Prostate gland (tissue), 2 donors: Measurements from ENCODE around the gene TARDBP. TPM values are rescaled to one million over a fixed set of nuclear protein-coding genes. Genes with fewer than 3 reads are reported as not detected.

ENCODE experiments used
- DNase-seq: peaks from one replicate; pipeline ENCODE4 v3.0.0-alpha.2; 2019; ENCODE audit warnings: low spot score
- H3K27ac ChIP-seq, 2 donors: fragments of 200-600 bp; sonication (generic); 2 replicates each; pipeline ENCODE4 v1.5.1; 2017 to 2019
- H3K27me3 ChIP-seq: fragments of 200-600 bp; sonication (generic); replicated peaks from 2 replicates; pipeline ENCODE4 v1.5.1; 2019; ENCODE audit not compliant: insufficient read depth
- H3K36me3 ChIP-seq, 2 donors: fragments of 200-600 bp; sonication (generic); 1 replicate in 1 of 2; 2 replicates in 1 of 2; pipeline versions ENCODE4 v1.5.1 to v1.8.1; 2017 to 2019
- H3K4me1 ChIP-seq: fragments of 200-600 bp; sonication (generic); replicated peaks from 2 replicates; pipeline ENCODE4 v1.5.1; 2019
- H3K4me3 ChIP-seq, 2 donors: fragments of 200-600 bp; sonication (generic); 2 replicates each; pipeline ENCODE4 v1.5.1; 2017 to 2019
- H3K9me3 ChIP-seq: fragments of 200-600 bp; sonication (generic); 2 replicates; pipeline ENCODE4 v1.5.1; 2017
- CTCF ChIP-seq, 4 experiments: fragments of 200-600 bp in 2 of 4; fragments of 450-650 bp in 2 of 4; sonication (generic) in 2 of 4; IDR thresholded peaks; 1 replicate in 3 of 4; 2 replicates in 1 of 4; pipeline ENCODE4 v1.5.1; 2016 to 2019; ENCODE audit warnings: antibody characterized with exemption in 4 of 4, mild to moderate bottlenecking in 2 of 4, moderate library complexity in 2 of 4
- POLR2A ChIP-seq: fragments of 450-650 bp; IDR thresholded peaks from one replicate; pipeline ENCODE4 v1.6.1; 2016; ENCODE audit warnings: antibody characterized with exemption, mild to moderate bottlenecking
- POLR2AphosphoS5 ChIP-seq: sonication (generic); formaldehyde crosslinking; IDR thresholded peaks from one replicate; pipeline ENCODE4 v1.6.1; 2017; ENCODE audit warnings: antibody characterized with exemption
- WGBS: methylation state at CpG from one replicate; pipeline ENCODE4 v1.1.5; 2018; 5-methylcytosine and 5-hydroxymethylcytosine counted together
- intact Hi-C: fragments of 100-400 bp; cut with DNase I; formaldehyde crosslinking; loops from one replicate; pipeline ENCODE4 v1.14.2; 2022
- total RNA-seq, 2 donors: library from RNA; depleted of rRNA; stranded (reverse); fragments of >200 nt; gene quantifications; one replicate each; pipeline ENCODE4 v1.1.0, GENCODE V29; 2016

The TARDBP gene
- total RNA-seq, 2 donors from 2014 or later, result 93.7 to 151 TPM

DNA sequence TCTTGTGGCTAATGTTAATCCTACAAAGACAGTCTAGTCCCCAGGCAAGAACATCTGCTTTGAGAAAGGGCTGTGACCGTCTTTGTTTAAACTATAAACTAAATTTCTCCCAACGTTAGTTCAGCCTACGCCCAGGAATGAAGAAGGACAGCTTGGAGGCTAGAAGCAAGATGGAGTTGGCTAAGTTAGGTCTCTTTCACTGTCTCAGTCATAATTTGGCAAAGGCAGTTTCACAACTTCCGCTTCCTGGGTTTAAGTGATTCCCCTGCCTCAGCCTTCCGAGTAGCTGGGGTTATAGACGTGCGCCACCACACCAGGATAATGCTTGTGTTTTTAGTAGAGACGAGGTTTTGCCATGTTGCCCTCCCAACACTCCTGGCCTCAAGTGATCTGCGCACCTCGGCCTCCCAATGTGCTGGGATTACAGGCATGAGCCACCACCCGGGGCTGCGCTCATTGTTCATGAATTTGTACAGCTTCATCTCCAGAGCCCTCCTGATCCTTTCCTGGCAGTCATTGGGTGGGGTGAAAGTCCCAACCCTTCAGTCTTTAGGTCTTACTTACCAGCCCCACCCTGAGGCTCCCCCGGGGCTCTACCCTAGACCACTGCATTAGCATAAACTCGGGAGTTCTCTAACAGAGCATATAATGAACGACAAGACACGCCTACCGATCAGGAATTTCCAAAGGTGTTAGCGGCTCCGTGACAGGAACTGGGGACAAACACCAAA is 39.5 kb downstream of the TARDBP start:
- Histone ChIP-seq H3K27ac (no peak overlapping the region), H3K27me3 (no peaks in the 10 kb centered on the region), H3K36me3 (peaks cover 6 to 9% of the 10 kb centered on the region in 2 donors), H3K4me1 (no peaks in the 10 kb centered on the region), H3K9me3 (no peaks in the 10 kb centered on the region), H3K4me3 (no peak overlapping the region)
- WGBS, result 57% methylated on average over 19 of the region's 19 CpGs
- TF ChIP-seq POLR2A (no peak), CTCF (IDR thresholded peaks at IDR 0.05) (no peak)
- no peak for DNase-seq
- intact Hi-C loops, result no loop called here

DNA sequence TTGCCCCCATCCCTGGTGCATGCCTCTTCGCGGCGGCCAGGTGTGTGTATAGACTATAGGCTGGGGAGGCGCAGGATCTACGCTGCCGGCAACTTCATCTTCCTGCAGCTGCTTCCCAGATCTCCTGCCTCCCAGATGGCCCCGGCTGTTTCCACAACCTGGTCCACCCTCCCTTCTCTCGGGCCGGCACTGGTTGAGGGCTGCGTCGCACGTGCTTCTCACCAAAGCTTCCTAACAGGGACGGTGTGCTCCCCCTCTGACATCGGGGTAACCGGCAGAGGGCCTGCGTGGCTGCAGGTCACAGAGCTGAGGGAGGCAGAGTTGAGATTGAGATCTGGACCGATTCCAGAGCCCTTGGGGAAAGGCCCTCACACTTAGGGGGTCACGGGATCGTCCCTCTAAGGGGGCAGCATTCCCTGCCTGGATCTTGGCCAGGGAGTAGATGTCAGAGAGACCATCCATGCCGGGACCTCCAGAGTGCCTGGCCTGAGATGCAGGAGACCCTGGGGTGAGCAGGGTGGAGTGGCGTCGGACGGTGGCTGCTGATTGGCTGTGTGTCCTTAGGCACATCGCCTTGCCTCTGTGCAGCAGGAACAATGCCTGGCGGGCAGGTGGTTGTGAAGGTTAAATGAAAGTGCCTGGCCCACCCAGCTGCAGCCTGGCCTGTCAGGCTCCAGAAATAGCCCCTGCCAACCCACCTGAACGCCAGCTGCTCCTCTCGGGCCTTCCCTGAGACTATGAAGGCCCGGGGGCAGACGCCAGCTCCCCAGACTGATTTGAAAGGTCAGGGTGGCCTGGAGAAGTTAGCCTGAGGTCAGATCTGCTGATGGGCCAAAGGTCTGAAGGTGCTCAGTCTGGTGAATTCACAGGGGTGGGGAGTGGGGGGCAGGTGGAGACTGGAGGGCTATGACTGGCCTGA is 40.6 kb downstream of the TARDBP start:
- Histone ChIP-seq H3K9me3 (no peaks in the 10 kb centered on the region), H3K4me1 (no peaks in the 10 kb centered on the region), H3K4me3 (no peak overlapping the region), H3K27me3 (no peaks in the 10 kb centered on the region), H3K27ac (no peak overlapping the region), H3K36me3 (peaks cover 6 to 9% of the 10 kb centered on the region in 2 donors)
- no peak for TF ChIP-seq CTCF (IDR thresholded peaks at IDR 0.05)
- no peak for TF ChIP-seq POLR2A
- TF ChIP-seq POLR2AphosphoS5, result no peak
- 29% methylated on average over 29 of the region's 29 CpGs for WGBS
- no peak for DNase-seq
- intact Hi-C loops, result no loop called here

DNA sequence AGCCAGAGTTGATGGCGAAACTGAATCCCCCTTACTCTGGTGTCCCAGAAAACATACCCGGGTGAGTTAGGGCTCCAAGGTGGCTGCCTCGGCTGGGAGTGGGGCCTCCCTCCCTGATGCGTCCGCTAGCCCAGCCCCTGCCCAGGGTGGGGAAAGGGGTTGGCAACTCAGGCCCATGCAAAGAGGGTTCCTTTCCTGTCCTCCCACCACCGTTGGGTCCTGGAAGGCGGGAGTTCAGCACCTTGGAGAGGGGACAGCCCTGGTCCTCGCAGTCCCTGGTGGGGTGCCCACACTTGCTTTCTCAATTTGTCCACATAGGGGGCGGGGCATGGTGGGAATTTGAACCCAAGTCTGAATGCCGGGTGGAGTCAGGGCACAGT is 41.3 kb downstream of the TARDBP start:
- TF ChIP-seq CTCF (IDR thresholded peaks at IDR 0.05), result no peak
- no peak for TF ChIP-seq POLR2A
- TF ChIP-seq POLR2AphosphoS5, result no peak
- DNase-seq, result no peak
- peaks cover 3% of the 10 kb centered on the region for H3K4me1 ChIP-seq

GRCh38 chr1:11054181-11054580 is 41.7 kb downstream of the TARDBP start:
- Histone ChIP-seq H3K4me1 (peaks cover 4% of the 10 kb centered on the region), H3K27me3 (no peaks in the 10 kb centered on the region)

More for the DNA sequence above, 41.3 kb downstream of the TARDBP start:
- Histone ChIP-seq H3K27me3 (no peaks in the 10 kb centered on the region), H3K4me3 (no peak overlapping the region), H3K36me3 (peaks cover 6 to 9% of the 10 kb centered on the region in 2 donors), H3K27ac (no peak overlapping the region), H3K9me3 (no peaks in the 10 kb centered on the region)
- intact Hi-C loops, result no loop called here
- WGBS, result 53% methylated on average over 10 of the region's 10 CpGs

More at GRCh38 chr1:11054181-11054580, 41.7 kb downstream of the TARDBP start:
- no peak for DNase-seq
- Histone ChIP-seq H3K36me3 (peaks cover 6 to 9% of the 10 kb centered on the region in 2 donors), H3K4me3 (no peak overlapping the region), H3K27ac (no peak overlapping the region), H3K9me3 (no peaks in the 10 kb centered on the region)
- 88% methylated on average over 7 of the region's 7 CpGs for WGBS
- intact Hi-C loops, result no loop called here
- TF ChIP-seq CTCF (IDR thresholded peaks at IDR 0.05) (no peak), POLR2A (no peak), POLR2AphosphoS5 (no peak)
